GM12878 (cell line): Measurements from ENCODE around the gene DNAJC5G. TPM values are rescaled to one million over a fixed set of nuclear protein-coding genes. Genes with fewer than 3 reads are reported as not detected.

Experiments
- ATAC-seq: fragments of 200-7000 bp; cut with Tn5 transposase; 3 replicates; pipeline ENCODE4 v1.9.1; 2020; ENCODE audit warnings: mild to moderate bottlenecking, moderate library complexity
- BruUV-seq: library from RNA; stranded (reverse); fragments of 400-500 nt; replicated peaks from 2 replicates; lab custom pipeline; 2021; lab: Mats Ljungman, UMichigan
- CTCF ChIA-PET: fragments of 300-600 bp; sonication (Branson Sonifier 250); formaldehyde crosslinking; extraction: SDS; loops from one replicate; lab custom pipeline; 2021; ENCODE audit warnings: inconsistent platforms; lab: Yijun Ruan, JAX
- POLR2A ChIA-PET: fragments of 350-600 bp; formaldehyde crosslinking; extraction: SDS; loops from one replicate; lab custom pipeline; 2021; ENCODE audit warnings: inconsistent platforms; lab: Charles Lee
- RAD21 ChIA-PET: fragments of 300-600 bp; sonication (Branson Sonifier 250); formaldehyde crosslinking; loops from one replicate; lab custom pipeline; 2023; ENCODE audit warnings: antibody characterized with exemption; ENCODE audit not compliant: unreplicated experiment; lab: Charles Lee
- SMC1A ChIA-PET: fragments of 300-600 bp; sonication (Branson Sonifier 250); formaldehyde crosslinking; loops from one replicate; lab custom pipeline; 2023; ENCODE audit not compliant: unreplicated experiment, uncharacterized antibody; lab: Charles Lee
- DNase-seq: peaks from one replicate; pipeline ENCODE4 v3.0.0-alpha.2; 2011; ENCODE audit warnings: low read depth, low spot score
- FAIRE-seq: peaks from 3 replicates; lab custom pipeline; 2011; peaks lifted over from hg19 to GRCh38; lab: Jason Lieb, UNC
- H2AFZ ChIP-seq: 2 replicates; pipeline ENCODE4 v1.6.0; 2011; ENCODE audit warnings: low read depth, low read length, control low read depth; ENCODE audit not compliant: control insufficient read depth
- H3K27ac ChIP-seq: 2 replicates; pipeline ENCODE4 v1.5.1; 2011; ENCODE audit warnings: control low read depth; ENCODE audit not compliant: control insufficient read depth, insufficient read depth
- H3K27me3 ChIP-seq, 2 experiments: replicated peaks in 1 of 2; 2 replicates each; pipeline versions ENCODE4 v1.6.0 to v1.6.1; 2011; ENCODE audit warnings: low read length in 1 of 2; ENCODE audit not compliant: control insufficient read depth in 2 of 2, insufficient read depth in 2 of 2
- H3K36me3 ChIP-seq, 2 experiments: 2 replicates each; pipeline ENCODE4 v1.5.1; 2011; ENCODE audit warnings: low read length in 1 of 2; ENCODE audit not compliant: control insufficient read depth in 2 of 2, insufficient read depth in 2 of 2
- H3K4me1 ChIP-seq: 2 replicates; pipeline ENCODE4 v1.6.1; 2011; ENCODE audit warnings: mild to moderate bottlenecking, low read length, moderate library complexity, mixed read lengths; ENCODE audit not compliant: control insufficient read depth, insufficient read depth
- H3K4me2 ChIP-seq: 2 replicates; pipeline ENCODE4 v1.6.0; 2011; ENCODE audit warnings: control low read depth; ENCODE audit not compliant: control insufficient read depth, insufficient read depth
- H3K4me3 ChIP-seq: fragments of 200-600 bp; sonication (generic); 2 replicates; pipeline ENCODE4 v1.5.1; 2016
- H3K79me2 ChIP-seq: 2 replicates; pipeline ENCODE4 v1.6.0; 2011; ENCODE audit warnings: low read length; ENCODE audit not compliant: control insufficient read depth, insufficient read depth
- H3K9ac ChIP-seq: 2 replicates; pipeline ENCODE4 v1.8.0; 2011; ENCODE audit warnings: low read length, control low read depth, mixed read lengths; ENCODE audit not compliant: control insufficient read depth, insufficient read depth
- H3K9me3 ChIP-seq: replicated peaks from 3 replicates; pipeline ENCODE4 v1.5.1; 2011; ENCODE audit warnings: mild to moderate bottlenecking, low read length; ENCODE audit not compliant: control insufficient read depth, insufficient read depth
- H4K20me1 ChIP-seq: 2 replicates; pipeline ENCODE4 v1.6.0; 2011; ENCODE audit not compliant: control insufficient read depth, insufficient read depth
- ATF3 ChIP-seq: IDR thresholded peaks from 2 replicates; pipeline ENCODE4 v1.6.1; 2011; ENCODE audit warnings: low read depth, mild to moderate bottlenecking, low read length, moderate library complexity, borderline replicate concordance; ENCODE audit errors: extremely low read depth
- CEBPB ChIP-seq, 2 experiments: fragments of 150-350 bp in 1 of 2; IDR thresholded peaks; 2 replicates each; pipeline ENCODE4 v1.6.1; 2012 to 2014; ENCODE audit warnings: low read depth in 2 of 2, low read length in 2 of 2, borderline replicate concordance in 1 of 2, inconsistent platforms in 1 of 2
- CHD2 ChIP-seq: IDR thresholded peaks from 2 replicates; pipeline ENCODE4 v1.6.1; 2011; ENCODE audit warnings: low read depth, low read length, improper control_type of control experiment, borderline replicate concordance
- CREM ChIP-seq: IDR thresholded peaks from 2 replicates; pipeline ENCODE4 v1.6.1; 2014; ENCODE audit warnings: antibody characterized with exemption, low read depth
- HDAC6 ChIP-seq: fragments of 200-600 bp; sonication (generic); IDR thresholded peaks from one replicate; pipeline ENCODE4 v1.8.0; 2017; ENCODE audit warnings: antibody characterized with exemption; ENCODE audit not compliant: unreplicated experiment
- IKZF2 ChIP-seq, 2 experiments: fragments of 450-650 bp; IDR thresholded peaks; 2 replicates each; pipeline ENCODE4 v1.6.1; 2017; ENCODE audit warnings: mild to moderate bottlenecking in 2 of 2, moderate library complexity in 2 of 2
- NFYA ChIP-seq: IDR thresholded peaks from 2 replicates; pipeline ENCODE4 v1.6.1; 2011; ENCODE audit warnings: low read depth, mild to moderate bottlenecking, low read length, improper control_type of control experiment, borderline replicate concordance
- PML ChIP-seq: IDR thresholded peaks from 2 replicates; pipeline ENCODE4 v1.6.1; 2012; ENCODE audit warnings: low read length, inconsistent platforms
- SMC3 ChIP-seq: IDR thresholded peaks from 2 replicates; pipeline ENCODE4 v1.6.1; 2011; ENCODE audit warnings: low read length, improper control_type of control experiment, borderline replicate concordance
- SPI1 ChIP-seq: IDR thresholded peaks from 2 replicates; pipeline ENCODE4 v1.6.1; 2011; ENCODE audit warnings: low read depth, mild to moderate bottlenecking, low read length, moderate library complexity, borderline replicate concordance; ENCODE audit not compliant: insufficient read depth
- SRF ChIP-seq, 2 experiments: IDR thresholded peaks; 2 replicates each; pipeline ENCODE4 v1.6.1; 2011; ENCODE audit warnings: low read depth in 2 of 2, low read length in 2 of 2, mild to moderate bottlenecking in 1 of 2, moderate library complexity in 1 of 2
- TCF3 ChIP-seq: IDR thresholded peaks from 2 replicates; pipeline ENCODE4 v1.6.1; 2012; ENCODE audit warnings: low read depth, mild to moderate bottlenecking, low read length, borderline replicate concordance; ENCODE audit not compliant: insufficient read depth
- ZBED1 ChIP-seq: IDR thresholded peaks from 2 replicates; pipeline ENCODE4 v1.6.1; 2016; ENCODE audit warnings: borderline replicate concordance
- WGBS: methylation state at CpG from one replicate; pipeline ENCODE4 v1.1.6; 2016; ENCODE audit warnings: low lambda C conversion rate; ENCODE audit not compliant: insufficient replicate concordance, insufficient coverage; ENCODE audit errors: missing lambda C conversion rate; 5-methylcytosine and 5-hydroxymethylcytosine counted together
- in situ Hi-C: fragments of 300-500 bp; cut with MboI; formaldehyde crosslinking; loops from 9 replicates; pipeline ENCODE4 v1.14.3; 2018; ENCODE audit warnings: mixed read lengths
- intact Hi-C: fragments of 100-400 bp; cut with micrococcal nuclease; formaldehyde crosslinking; loops from one replicate; pipeline ENCODE4 v1.14.2; 2022; ENCODE audit not compliant: unreplicated experiment
- polyA plus RNA-seq, 11 experiments: library from polyadenylated mRNA; depleted of rRNA in 4 of 11; unstranded in 6 of 11; stranded (reverse) in 5 of 11; fragments of >200 nt; fragmentation: Nextera tagmentation in 4 of 11; fragmentation: Illumina TruSeq in 1 of 11; extraction: Ambion mirVana in 4 of 11; extraction: Trizol in 1 of 11; gene quantifications; 1 replicate in 1 of 11; 2 replicates in 10 of 11; pipeline versions ENCODE4 v1.2.1 to v1.2.3, GENCODE V29; 2011 to 2016; ENCODE audit warnings: inconsistent platforms in 2 of 11, missing spikeins in 2 of 11, low read depth in 1 of 11
- total RNA-seq, 4 experiments: library from RNA; depleted of rRNA in 3 of 4; stranded (reverse); fragments of >200 nt in 3 of 4; fragmentation: Illumina TruSeq in 1 of 4; extraction: Trizol in 1 of 4; gene quantifications; 2 replicates each; pipeline versions ENCODE4 v1.2.1 to v1.2.3, GENCODE V29; 2013 to 2021
- TF ChIP-seq, protein P1 (sequence below): IDR thresholded peaks from 2 replicates; pipeline ENCODE4 v1.6.1; 2012; ENCODE audit warnings: low read depth, low read length, improper control_type of control experiment

Gene DNAJC5G
- total and polyA plus RNA-seq, 10 of the 15 experiments (the other 5 are each of a cell fraction or from before 2014, with no cell fraction given) = not detected

DNA sequence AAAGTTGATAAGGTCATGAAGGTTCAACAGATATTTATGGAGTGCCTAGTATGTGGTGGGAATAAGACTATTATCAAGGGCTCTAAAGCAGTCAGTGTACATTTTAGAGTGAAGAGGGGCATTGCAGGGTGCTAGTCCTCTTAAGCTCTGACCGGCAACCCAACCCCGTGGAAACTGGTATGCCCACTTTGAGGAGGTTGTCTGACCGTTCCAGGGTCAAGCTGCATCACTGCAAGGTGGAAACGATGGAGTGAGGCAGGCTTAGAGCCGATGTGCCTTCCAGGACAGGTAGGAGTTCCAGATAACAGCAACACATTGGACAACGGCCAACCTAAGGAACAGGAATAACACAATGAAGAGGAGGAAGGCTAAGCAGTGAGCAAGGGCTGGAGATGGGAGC lies 34.4 kb downstream of the DNAJC5G start:
- whole genome bisulfite sequencing = 97% methylated on average over 6 of the region's 6 CpGs
- in situ Hi-C loops = no loop called here
- POLR2A ChIA-PET = interaction anchor here (0.6 kb wide), 1 partner anchor 13 kb away, joined by 3 read pairs; no protein-coding TSS in a partner anchor

DNA sequence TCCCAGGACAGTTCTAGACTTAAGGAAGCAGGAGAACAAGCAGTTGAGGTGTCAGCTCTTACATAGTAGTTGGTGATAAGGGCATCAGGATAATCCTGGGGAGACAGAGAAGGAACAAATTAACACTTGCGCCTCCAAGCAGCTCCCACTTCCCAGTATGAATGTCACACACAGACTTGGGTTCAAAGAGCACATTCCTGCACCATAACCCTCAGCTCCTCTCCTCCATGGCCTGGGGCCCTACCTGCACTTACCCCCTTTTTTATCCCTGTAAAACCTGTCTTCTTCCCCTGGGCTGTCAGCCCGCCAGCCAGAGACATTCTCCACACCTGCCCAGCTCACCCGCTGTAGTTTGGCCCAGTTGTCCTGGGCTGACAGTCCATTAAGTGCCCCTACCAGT lies 36.9 kb downstream of the DNAJC5G start:
- no peak overlapping the region for H3K27ac ChIP-seq
- ATAC-seq = no peak
- TF ChIP-seq SRF (IDR thresholded peaks at IDR 0.05; ENCODE audit: low read depth in 2 of 2, low read length in 2 of 2) (no peak), ATF3 (no peak), ZBED1 (no peak), PML (no peak), SMC3 (no peak), CEBPB (IDR thresholded peaks at IDR 0.05; ENCODE audit: borderline replicate concordance in 1 of 2, low read depth in 2 of 2, low read length in 2 of 2) (no peak), TCF3 (no peak), NFYA (no peak), CHD2 (no peak), IKZF2 (IDR thresholded peaks at IDR 0.05) (no peak)
- TF ChIP-seq, protein P1, sequence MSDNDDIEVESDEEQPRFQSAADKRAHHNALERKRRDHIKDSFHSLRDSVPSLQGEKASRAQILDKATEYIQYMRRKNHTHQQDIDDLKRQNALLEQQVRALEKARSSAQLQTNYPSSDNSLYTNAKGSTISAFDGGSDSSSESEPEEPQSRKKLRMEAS = no peak

More for the DNA sequence above, 34.4 kb downstream of the DNAJC5G start:
- Histone ChIP-seq H4K20me1 (no peaks in the 10 kb centered on the region), H3K27ac (no peak overlapping the region), H3K79me2 (no peaks in the 10 kb centered on the region), H3K4me2 (no peak overlapping the region), H3K9ac (no peak overlapping the region), H3K4me3 (no peak overlapping the region), H3K4me1 (no peaks in the 10 kb centered on the region), H3K9me3 (no peaks in the 10 kb centered on the region; the same call in 2 of the 3 replicates), H3K27me3 (no peaks in the 10 kb centered on the region; a peak in 1 of 4 replicates), H2AFZ (no peak overlapping the region), H3K36me3 (peaks cover 0 to 3% of the 10 kb centered on the region in 2 experiments; a peak in 1 of 4 replicates)
- FAIRE-seq (no peak), DNase-seq (no peak), ATAC-seq (no peak)
- SMC1A ChIA-PET = no interaction called here
- no TSS peak for BruUV-seq
- RAD21 ChIA-PET = no interaction called here
- TF ChIP-seq HDAC6 (no peak), CREM (no peak), SPI1 (no peak)
- CTCF ChIA-PET = no interaction called here
- intact Hi-C loops = no loop called here

More for the DNA sequence above, 36.9 kb downstream of the DNAJC5G start:
- RAD21 ChIA-PET = no interaction called here
- CTCF ChIA-PET = interaction anchor here (2.0 kb wide), 1 partner anchor 9 kb away, joined by 15 read pairs; no protein-coding TSS in a partner anchor
- no peaks in the 10 kb centered on the region for H3K27me3 ChIP-seq
- H3K4me1 ChIP-seq = no peaks in the 10 kb centered on the region
- no TSS peak for BruUV-seq
- H2AFZ ChIP-seq = no peak overlapping the region
- SMC1A ChIA-PET = interaction anchor here (1.3 to 1.5 kb wide), 2 partner anchors 9 to 10 kb away, joined by 3 to 5 read pairs; partner anchors contain the start of gene MPV17
- H3K9ac ChIP-seq = no peak overlapping the region
- no peaks in the 10 kb centered on the region; the same call in 2 of the 3 replicates for H3K9me3 ChIP-seq
- no peak overlapping the region for H3K4me2 ChIP-seq
- 93% methylated on average over 3 of the region's 3 CpGs for WGBS
- intact Hi-C loops = no loop called here
- no peak overlapping the region for H3K4me3 ChIP-seq
- peaks cover 0 to 6% of the 10 kb centered on the region in 2 experiments; a peak in 2 of 4 replicates for H3K36me3 ChIP-seq
- no peaks in the 10 kb centered on the region for H3K79me2 ChIP-seq
- H4K20me1 ChIP-seq = no peaks in the 10 kb centered on the region
- DNase-seq = no peak
- in situ Hi-C loops = no loop called here
- POLR2A ChIA-PET = no interaction called here
- no peak for FAIRE-seq
